PC-3 (cell line): ENCODE measurements around the gene ANKS1A. TPM values are rescaled to one million over a fixed set of nuclear protein-coding genes. Genes with fewer than 3 reads are reported as not detected.

Experiments used
- ATAC-seq: fragments of 200-7000 bp; cut with Tn5 transposase; 2 replicates; pipeline ENCODE4 v1.9.1; 2020; ENCODE audit warnings: mild to moderate bottlenecking, moderate library complexity
- BruUV-seq: library from RNA; stranded (reverse); fragments of 400-500 nt; replicated peaks from 2 replicates; lab custom pipeline; 2021; lab: Mats Ljungman, UMichigan
- CTCF ChIA-PET: fragments of 300-600 bp; sonication (Branson Sonifier 250); formaldehyde crosslinking; loops from one replicate; lab custom pipeline; 2022; ENCODE audit warnings: antibody characterized with exemption; lab: Charles Lee
- POLR2A ChIA-PET: fragments of 300-600 bp; sonication (Branson Sonifier 250); formaldehyde crosslinking; loops from one replicate; lab custom pipeline; 2022; ENCODE audit warnings: antibody characterized with exemption; ENCODE audit not compliant: unreplicated experiment; lab: Charles Lee
- DNase-seq: peaks from one replicate; pipeline ENCODE4 v3.0.0-alpha.2; 2015
- H2AFZ ChIP-seq: fragments of 300-600 bp; sonication (generic); 2 replicates; pipeline ENCODE4 v1.6.0; 2016; ENCODE audit warnings: antibody characterized with exemption, low read length
- H3F3A ChIP-seq: fragments of 300-600 bp; sonication (generic); one replicate; pipeline ENCODE4 v1.6.0; 2017; ENCODE audit warnings: antibody characterized with exemption, low read length, control low read depth, mild to moderate bottlenecking; ENCODE audit not compliant: unreplicated experiment
- H3K27ac ChIP-seq: fragments of 300-600 bp; sonication (generic); 2 replicates; pipeline ENCODE4 v1.5.1; 2016; ENCODE audit warnings: mild to moderate bottlenecking, low read length
- H3K27me3 ChIP-seq: fragments of 300-600 bp; sonication (generic); 2 replicates; pipeline ENCODE4 v1.6.1; 2016; ENCODE audit warnings: low read length, mixed read lengths
- H3K36me3 ChIP-seq: fragments of 300-600 bp; sonication (generic); 2 replicates; pipeline ENCODE4 v1.6.1; 2016; ENCODE audit warnings: low read depth, mixed run types, low read length, mixed read lengths
- H3K4me1 ChIP-seq: fragments of 300-600 bp; sonication (generic); 2 replicates; pipeline ENCODE4 v1.5.1; 2016; ENCODE audit warnings: low read length; ENCODE audit not compliant: insufficient read depth
- H3K4me2 ChIP-seq: fragments of 300-600 bp; sonication (generic); 2 replicates; pipeline ENCODE4 v1.6.0; 2016; ENCODE audit warnings: low read length
- H3K4me3 ChIP-seq: fragments of 300-600 bp; sonication (generic); 2 replicates; pipeline ENCODE4 v1.5.1; 2016; ENCODE audit warnings: mild to moderate bottlenecking, low read length, mixed read lengths
- H3K79me2 ChIP-seq: fragments of 300-600 bp; sonication (generic); 2 replicates; pipeline ENCODE4 v1.6.1; 2017; ENCODE audit warnings: low read length, mixed read lengths
- H3K9ac ChIP-seq: fragments of 300-600 bp; sonication (generic); 2 replicates; pipeline ENCODE4 v1.6.0; 2016; ENCODE audit warnings: mild to moderate bottlenecking, low read length
- H3K9me2 ChIP-seq: fragments of 300-600 bp; sonication (generic); replicated peaks from 2 replicates; pipeline ENCODE4 v1.6.1; 2016; ENCODE audit warnings: mixed run types, low read length, mixed read lengths
- H3K9me3 ChIP-seq: fragments of 300-600 bp; sonication (generic); 2 replicates; pipeline ENCODE4 v1.6.1; 2016; ENCODE audit warnings: low read length, mixed read lengths
- H4K20me1 ChIP-seq: fragments of 300-600 bp; sonication (generic); 2 replicates; pipeline ENCODE4 v1.6.1; 2016; ENCODE audit warnings: low read length, mixed read lengths
- CTCF ChIP-seq: fragments of 300-600 bp; sonication (generic); conservative IDR thresholded peaks from 2 replicates; pipeline ENCODE4 v1.5.1; 2017; ENCODE audit warnings: antibody characterized with exemption, low read depth, mild to moderate bottlenecking, low read length
- EZH2 ChIP-seq: fragments of 300-600 bp; sonication (generic); IDR thresholded peaks from one replicate; pipeline ENCODE4 v1.6.1; 2017; ENCODE audit warnings: antibody characterized with exemption, mild to moderate bottlenecking, low read length; ENCODE audit not compliant: unreplicated experiment
- EZH2phosphoT487 ChIP-seq: fragments of 300-600 bp; sonication (generic); IDR thresholded peaks from 2 replicates; pipeline ENCODE4 v1.6.1; 2018; ENCODE audit warnings: mild to moderate bottlenecking, antibody characterized with exemption, low read length, borderline replicate concordance
- intact Hi-C: fragments of 100-400 bp; cut with micrococcal nuclease; formaldehyde crosslinking; loops from 2 replicates; pipeline ENCODE4 v1.9.0; 2023
- total RNA-seq: library from RNA; depleted of rRNA; stranded (reverse); fragments of >200 nt; gene quantifications from 2 replicates; pipeline ENCODE4 v1.2.3, GENCODE V29; 2014

The ANKS1A gene
- total RNA-seq, 1 experiment from 2014 or later = 18.8 TPM

- intact Hi-C loops = no loop called here
- TF ChIP-seq CTCF = no peak
- TF ChIP-seq EZH2phosphoT487 = no peak
- TF ChIP-seq EZH2 = no peak
- Histone ChIP-seq H3K36me3 (0 out of 2 replicates have a peak, but pooled peaks cover 7% of the 10 kb centered on the region), H3K4me3 (no peak overlapping the region), H3K4me2 (no peak overlapping the region), H3K27ac (no peak overlapping the region), H3F3A (no peaks in the 10 kb centered on the region), H3K9ac (no peak overlapping the region), H4K20me1 (no peaks in the 10 kb centered on the region), H3K27me3 (no peaks in the 10 kb centered on the region), H3K79me2 (no peaks in the 10 kb centered on the region), H2AFZ (no peak overlapping the region), H3K4me1 (peaks cover 20% of the 10 kb centered on the region), H3K9me2 (no peaks in the 10 kb centered on the region), H3K9me3 (no peaks in the 10 kb centered on the region)
- ChIA-PET CTCF (no interaction called here), POLR2A (no interaction called here)
- ATAC-seq = no peak
- BruUV-seq = no TSS peak
- no peak for DNase-seq
Measured at GRCh38 chr6:35018746-35019145, 129.7 kb downstream of the ANKS1A start.

- H3F3A ChIP-seq = no peaks in the 10 kb centered on the region
- no peak overlapping the region for H2AFZ ChIP-seq
- no peaks in the 10 kb centered on the region for H3K27me3 ChIP-seq
- no peak overlapping the region for H3K4me3 ChIP-seq
- intact Hi-C loops = no loop called here
- H3K27ac ChIP-seq = no peak overlapping the region
- ChIA-PET POLR2A (no interaction called here), CTCF (no interaction called here)
- H4K20me1 ChIP-seq = no peaks in the 10 kb centered on the region
- no peak for TF ChIP-seq CTCF
- no peak for TF ChIP-seq EZH2
- TF ChIP-seq EZH2phosphoT487 = no peak
- peaks cover 22% of the 10 kb centered on the region for H3K4me1 ChIP-seq
- BruUV-seq = no TSS peak
- DNase-seq (no peak), ATAC-seq (no peak)
- H3K9me2 ChIP-seq = no peaks in the 10 kb centered on the region
- no peak overlapping the region for H3K4me2 ChIP-seq
- H3K9me3 ChIP-seq = no peaks in the 10 kb centered on the region
- H3K9ac ChIP-seq = no peak overlapping the region
- 0 out of 2 replicates have a peak, but pooled peaks cover 7% of the 10 kb centered on the region for H3K36me3 ChIP-seq
- H3K79me2 ChIP-seq = no peaks in the 10 kb centered on the region
Measured at GRCh38 chr6:35019171-35019570, 130.1 kb downstream of the ANKS1A start.

- intact Hi-C loops = no loop called here
- TF ChIP-seq EZH2 (no peak), EZH2phosphoT487 (no peak), CTCF (no peak)
- no peak overlapping the region for H3K27ac ChIP-seq
- H3K9me3 ChIP-seq = no peaks in the 10 kb centered on the region
- H3K4me1 ChIP-seq = peaks cover 22% of the 10 kb centered on the region
- H3K27me3 ChIP-seq = no peaks in the 10 kb centered on the region
- no peaks in the 10 kb centered on the region for H3K79me2 ChIP-seq
- 0 out of 2 replicates have a peak, but pooled peaks cover 7% of the 10 kb centered on the region for H3K36me3 ChIP-seq
- no peak overlapping the region for H3K9ac ChIP-seq
- H3K4me2 ChIP-seq = no peak overlapping the region
- ATAC-seq = no peak
- H3K4me3 ChIP-seq = no peak overlapping the region
- H3K9me2 ChIP-seq = no peaks in the 10 kb centered on the region
- H2AFZ ChIP-seq = no peak overlapping the region
- no peaks in the 10 kb centered on the region for H3F3A ChIP-seq
- ChIA-PET CTCF (no interaction called here), POLR2A (no interaction called here)
- BruUV-seq = no TSS peak
- DNase-seq = no peak
- no peaks in the 10 kb centered on the region for H4K20me1 ChIP-seq
Measured at GRCh38 chr6:35019831-35020230, 130.8 kb downstream of the ANKS1A start.
